Retina (tissue), 1 donor: ENCODE results near the gene MRPL17.

Experiments
- DNase-seq: peaks from one replicate; pipeline ENCODE4 v3.0.0-alpha.2; 2016

Gene MRPL17

GRCh38 chr11:6630632-6631291 is 52.4 kb downstream of the MRPL17 start:
- DNase-seq: no peak
